NCI-H1694 treated with DMSO at 0.1 percent for 48 hours (cell line): ENCODE results near the gene RASGRF2.
A peak's percentile ranks its signal among the peaks of the same experiment; 100 is the strongest.

ENCODE experiments used
- DNase-seq: peaks from one replicate; lab custom pipeline; 2025; lab: John Stamatoyannopoulos, UW

Gene RASGRF2

DNA sequence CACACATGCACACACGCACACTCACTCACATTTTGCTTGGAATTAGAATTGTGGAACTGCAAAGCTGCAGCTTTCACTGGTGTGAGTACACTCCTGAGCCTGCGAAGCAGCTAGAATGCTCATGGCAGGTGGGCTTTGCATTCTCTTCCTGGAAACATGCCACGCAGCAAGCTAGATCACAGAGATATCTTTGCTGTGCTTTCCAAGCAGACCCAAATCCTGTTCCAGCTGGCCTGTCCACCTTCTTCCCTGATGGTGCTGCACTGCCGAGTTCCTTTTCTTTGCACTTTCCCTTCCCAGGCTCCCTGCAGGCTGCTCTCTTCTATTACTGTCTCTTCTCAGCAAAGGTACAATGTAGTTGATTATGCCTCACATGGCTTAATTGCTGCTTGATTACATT is 180.3 kb downstream of the RASGRF2 start:
- DNase-seq, result no peak

DNA sequence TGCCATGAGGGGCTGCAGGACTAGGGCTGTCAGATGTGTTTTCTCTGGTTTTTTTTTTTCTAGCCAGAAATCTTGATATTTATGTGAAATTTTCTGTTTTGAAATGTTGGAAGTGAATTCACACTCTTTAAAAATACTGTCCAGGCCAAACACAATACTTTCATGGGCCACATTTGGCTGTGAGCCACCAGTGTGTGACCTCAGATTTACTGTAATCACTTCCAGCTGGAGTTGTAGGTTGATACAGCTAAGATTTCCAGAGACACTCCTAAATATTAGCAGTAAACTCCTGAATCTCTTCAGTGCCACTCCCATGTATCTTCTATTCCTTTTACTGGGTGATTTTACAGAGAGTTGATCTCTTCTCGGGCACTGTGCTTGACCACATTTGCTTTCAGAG is 180.8 kb downstream of the RASGRF2 start:
- DNase-seq, result no peak

- DNase-seq, result no peak
Observed at GRCh38 chr5:81142108-81142507, 181.9 kb downstream of the RASGRF2 start.

GRCh38 chr5:81145329-81145935 is 185.3 kb downstream of the RASGRF2 start:
- DNase-seq, result no peak

GRCh38 chr5:81146031-81146430 is 185.9 kb downstream of the RASGRF2 start:
- no peak for DNase-seq

DNA sequence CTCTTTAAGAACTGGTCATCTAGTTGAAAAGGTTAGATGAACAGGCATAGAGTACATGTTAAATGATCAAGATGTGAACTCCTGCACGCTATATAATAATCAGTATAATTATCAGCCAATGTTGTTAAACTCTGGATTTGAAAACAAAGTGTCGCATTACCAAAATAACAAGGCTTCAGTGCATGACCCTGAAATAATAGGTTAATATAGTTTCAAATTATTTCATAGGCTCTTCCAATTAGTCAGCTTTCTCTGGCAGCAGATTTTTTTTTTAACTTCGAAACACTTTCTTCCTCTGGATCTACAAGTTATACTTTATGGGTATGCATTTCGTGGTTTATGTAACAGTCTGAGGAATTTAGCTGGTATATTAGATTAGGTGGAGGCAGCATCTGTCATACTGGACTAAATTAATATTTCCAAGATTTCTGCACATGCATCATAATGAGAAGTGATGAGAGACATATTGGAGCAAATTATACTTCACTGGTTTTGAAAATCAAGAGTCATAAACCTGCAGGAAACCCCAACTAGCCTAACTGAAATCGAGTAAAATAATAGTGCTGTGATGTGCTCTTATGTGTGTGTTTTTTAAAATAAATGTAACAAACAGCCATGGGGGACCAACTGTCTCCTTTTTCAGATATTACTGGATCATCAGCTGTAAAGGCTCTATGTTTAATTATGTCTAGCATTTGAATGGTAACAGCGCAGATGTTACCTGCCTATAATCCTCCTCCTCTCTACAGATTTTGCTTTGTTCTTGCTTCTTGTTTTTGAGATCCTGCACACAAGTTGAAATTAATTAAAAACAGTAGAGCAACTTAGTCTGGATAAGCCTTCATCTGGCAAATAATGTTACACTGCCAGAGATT is 187.1 kb downstream of the RASGRF2 start:
- no peak for DNase-seq

GRCh38 chr5:81147886-81148571 is 187.9 kb downstream of the RASGRF2 start:
- no peak for DNase-seq

- DNase-seq, result no peak
Observed at GRCh38 chr5:81151546-81151945, 191.4 kb downstream of the RASGRF2 start.

GRCh38 chr5:81154725-81155124 is 194.6 kb downstream of the RASGRF2 start:
- DNase-seq, result no peak

DNA sequence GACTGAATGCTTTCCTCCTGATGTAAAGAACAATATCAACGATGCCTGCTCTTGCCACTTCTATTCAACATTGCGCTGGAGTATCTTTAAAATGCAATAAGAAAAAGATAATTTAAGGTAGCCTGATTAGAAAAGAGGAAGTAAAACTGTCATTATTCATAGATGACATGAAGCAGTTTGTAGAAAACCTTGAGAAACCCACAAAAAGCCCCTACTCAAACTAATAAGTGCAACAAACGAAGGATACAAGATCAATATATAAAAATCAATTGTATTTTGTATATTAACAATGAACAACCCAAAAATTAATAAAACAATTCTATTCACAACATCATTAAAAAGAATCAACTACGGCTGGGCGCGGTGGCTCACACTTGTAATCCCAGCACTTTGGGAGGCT is 196.6 kb downstream of the RASGRF2 start:
- DNase-seq, result no peak

- no peak for DNase-seq
Observed at GRCh38 chr5:81161012-81161601, 200.9 kb downstream of the RASGRF2 start.

DNA sequence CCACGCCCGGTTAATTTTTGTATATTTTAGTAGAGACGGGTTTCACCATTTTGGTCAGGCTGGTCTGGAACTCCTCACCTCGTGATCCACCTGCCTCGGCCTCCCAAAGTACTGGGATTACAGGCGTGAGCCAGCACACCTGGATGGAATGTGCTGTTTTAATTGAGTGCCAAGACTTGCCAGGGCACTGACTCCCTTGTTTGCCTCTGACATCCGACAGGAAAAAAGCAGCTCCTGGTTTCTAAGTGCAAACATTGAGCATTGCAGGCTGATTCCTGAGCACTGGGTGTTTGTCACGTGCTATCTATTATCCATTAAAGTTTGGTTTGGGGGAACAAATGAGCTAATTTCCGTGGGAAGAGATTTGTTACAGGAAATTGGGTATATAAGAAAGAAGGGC is 202.3 kb downstream of the RASGRF2 start:
- DNase-seq, result no peak

- no peak for DNase-seq
Observed at GRCh38 chr5:81163651-81164050, 203.5 kb downstream of the RASGRF2 start.

GRCh38 chr5:81164476-81164875 is 204.3 kb downstream of the RASGRF2 start:
- no peak for DNase-seq

DNA sequence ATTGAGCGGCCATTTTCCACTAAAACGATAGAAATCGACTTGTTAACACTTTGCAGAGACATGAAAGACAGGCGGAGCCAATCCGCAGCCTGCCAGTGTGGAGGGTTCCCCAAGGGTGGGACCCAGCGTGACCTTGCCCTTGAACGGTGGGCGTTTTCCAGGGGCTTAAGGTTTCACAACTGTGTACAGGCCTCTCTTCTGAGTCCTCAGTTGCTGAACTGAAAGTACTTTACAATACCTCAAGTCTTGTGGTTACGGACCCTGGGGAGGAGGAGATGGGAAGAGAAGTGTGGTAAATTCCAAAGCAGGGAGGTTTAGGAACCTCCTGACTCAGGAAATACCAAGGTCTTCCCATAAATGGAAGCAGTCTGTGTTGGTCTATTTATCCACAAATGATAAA is 204.8 kb downstream of the RASGRF2 start:
- no peak for DNase-seq

DNA sequence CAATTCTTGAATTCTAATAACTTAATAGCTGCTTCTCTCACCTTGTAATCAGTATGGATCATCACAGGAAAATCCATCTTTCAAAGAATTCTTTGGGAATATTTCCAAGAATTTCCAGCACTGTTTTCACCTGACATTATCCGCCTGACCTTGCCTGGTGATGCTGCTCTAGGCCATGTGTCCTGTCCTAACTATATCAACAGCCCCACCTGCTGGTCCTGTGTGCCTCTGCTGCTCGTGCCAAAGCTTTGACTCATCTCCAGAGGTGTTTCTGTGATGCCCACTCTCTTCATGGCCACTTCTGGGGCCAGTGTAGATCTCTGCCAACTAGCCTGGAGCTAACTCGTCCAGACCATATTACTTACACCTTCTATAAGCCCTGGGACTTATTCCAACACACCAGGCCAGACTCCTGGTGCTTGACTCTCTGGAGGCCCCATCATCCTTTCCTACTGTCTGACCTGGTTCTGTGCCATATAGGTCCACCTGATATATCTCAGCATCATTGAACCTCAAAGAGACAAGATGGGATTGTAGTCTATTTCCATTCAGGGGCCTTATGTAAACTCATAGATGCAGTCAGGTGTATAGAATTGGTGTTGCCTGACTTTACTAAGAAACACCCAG is 205.4 kb downstream of the RASGRF2 start:
- peak; percentile 39 for DNase-seq

DNA sequence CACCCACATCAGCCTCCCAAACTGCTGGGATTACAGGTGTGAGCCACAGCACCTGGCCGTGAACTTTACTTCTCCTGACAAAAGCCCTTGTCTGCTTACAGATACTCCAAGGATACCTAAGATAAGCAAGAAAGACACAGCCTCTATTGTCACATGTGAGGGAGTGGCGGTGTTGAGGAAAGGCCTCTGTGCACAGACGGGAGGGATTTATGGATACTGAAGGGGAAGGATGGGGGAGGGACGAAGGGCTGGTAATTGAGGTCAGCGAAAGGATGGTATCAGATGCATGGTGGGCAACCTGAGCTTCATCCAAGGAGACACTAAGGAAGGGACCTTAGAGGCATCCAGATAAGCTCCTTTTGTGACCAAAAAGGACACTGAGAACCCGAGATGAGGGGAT is 206.3 kb downstream of the RASGRF2 start:
- DNase-seq, result no peak

DNA sequence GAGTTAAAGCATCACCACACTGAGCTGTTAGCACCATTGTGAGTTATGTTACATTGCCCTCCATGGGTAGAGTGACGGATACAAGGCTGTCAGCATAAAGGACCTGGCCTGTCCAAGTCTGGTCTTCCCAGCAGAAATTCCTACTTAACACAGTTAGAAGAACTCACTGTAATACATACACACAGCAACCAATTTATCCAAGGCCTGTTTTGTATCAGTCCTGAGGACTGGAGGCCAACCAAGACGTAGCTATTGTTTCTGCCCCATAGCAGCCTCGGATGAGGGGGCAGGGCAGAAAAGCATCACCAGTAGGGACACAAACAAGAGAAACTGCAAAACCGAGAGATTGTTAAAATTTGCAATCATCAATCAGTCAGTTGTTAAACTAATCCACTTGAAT is 206.9 kb downstream of the RASGRF2 start:
- DNase-seq, result no peak

GRCh38 chr5:81167544-81167943 is 207.4 kb downstream of the RASGRF2 start:
- DNase-seq, result no peak

- no peak for DNase-seq
Observed at GRCh38 chr5:81169924-81170323, 209.8 kb downstream of the RASGRF2 start.

GRCh38 chr5:81171769-81172168 is 211.6 kb downstream of the RASGRF2 start:
- DNase-seq, result no peak

DNA sequence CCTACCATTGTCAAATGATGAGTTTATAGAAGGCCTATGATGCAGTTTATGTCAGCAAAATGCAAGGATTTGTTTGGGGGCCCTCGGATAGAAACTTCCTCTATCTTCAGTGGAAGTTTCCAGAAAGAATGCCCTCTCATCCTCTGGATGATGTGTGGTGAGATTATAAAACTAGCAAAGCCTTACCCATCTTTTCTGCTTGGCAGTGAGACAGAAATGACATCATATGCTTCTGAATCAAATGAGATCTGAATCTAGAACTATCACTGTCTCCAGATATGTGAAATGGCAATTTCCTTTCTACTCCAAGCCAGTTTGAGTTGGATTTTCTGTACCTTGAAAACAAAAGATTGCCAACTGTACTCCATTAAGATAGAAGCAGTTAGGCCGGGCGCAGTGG is 212.5 kb downstream of the RASGRF2 start:
- no peak for DNase-seq
